Measurements from ENCODE around the gene ATG10.
"Not testable (repeated sequence)": the region's sequence is repeated elsewhere in the genome, so short reads cannot be mapped to it uniquely, and the experiment has no call there.

ATG10 gene

GRCh38 chr5:82222597-82223574, 251.1 kb downstream of the ATG10 start:
- no peak for DNase-seq (ENCODE audit: low read depth)

DNA sequence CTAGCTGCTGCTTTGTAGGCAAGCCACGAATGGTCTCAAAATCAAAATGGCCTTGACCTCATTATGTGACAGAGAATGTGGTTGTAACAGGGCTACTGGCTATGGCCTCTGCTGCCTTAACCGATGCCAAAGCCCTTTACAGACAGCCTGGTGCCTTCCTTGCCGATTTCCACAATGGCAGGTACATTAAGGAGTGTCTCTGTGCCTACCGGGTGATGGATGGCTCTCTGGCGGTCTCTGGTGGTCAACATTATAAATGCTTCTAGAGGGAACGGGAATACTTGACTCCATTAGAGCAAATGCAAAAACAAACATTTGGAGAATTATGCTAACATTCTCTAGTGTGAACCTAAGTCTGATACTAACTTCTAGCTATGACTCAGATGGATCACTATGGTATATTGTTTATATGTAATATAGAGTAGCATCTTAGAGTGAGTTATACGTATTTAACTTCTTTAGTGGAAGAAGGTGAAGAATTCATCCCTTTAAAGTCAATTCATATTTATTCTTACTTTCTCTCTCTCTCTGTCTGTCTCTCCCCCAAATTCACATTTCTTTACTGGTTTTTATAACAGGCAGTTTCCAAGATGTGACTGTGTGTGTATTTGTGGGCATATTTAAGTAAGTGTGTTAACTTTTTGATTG, 253.8 kb downstream of the ATG10 start:
- DNase-seq (ENCODE audit: low read depth) = peak; percentile 40

- DNase-seq (ENCODE audit: low read depth) = no peak
These were observed 263.1 kb downstream of the ATG10 start for GRCh38 chr5:82234885-82235284.

GRCh38 chr5:82244151-82244550, 272.3 kb downstream of the ATG10 start:
- no peak for DNase-seq (ENCODE audit: low read depth)

DNA sequence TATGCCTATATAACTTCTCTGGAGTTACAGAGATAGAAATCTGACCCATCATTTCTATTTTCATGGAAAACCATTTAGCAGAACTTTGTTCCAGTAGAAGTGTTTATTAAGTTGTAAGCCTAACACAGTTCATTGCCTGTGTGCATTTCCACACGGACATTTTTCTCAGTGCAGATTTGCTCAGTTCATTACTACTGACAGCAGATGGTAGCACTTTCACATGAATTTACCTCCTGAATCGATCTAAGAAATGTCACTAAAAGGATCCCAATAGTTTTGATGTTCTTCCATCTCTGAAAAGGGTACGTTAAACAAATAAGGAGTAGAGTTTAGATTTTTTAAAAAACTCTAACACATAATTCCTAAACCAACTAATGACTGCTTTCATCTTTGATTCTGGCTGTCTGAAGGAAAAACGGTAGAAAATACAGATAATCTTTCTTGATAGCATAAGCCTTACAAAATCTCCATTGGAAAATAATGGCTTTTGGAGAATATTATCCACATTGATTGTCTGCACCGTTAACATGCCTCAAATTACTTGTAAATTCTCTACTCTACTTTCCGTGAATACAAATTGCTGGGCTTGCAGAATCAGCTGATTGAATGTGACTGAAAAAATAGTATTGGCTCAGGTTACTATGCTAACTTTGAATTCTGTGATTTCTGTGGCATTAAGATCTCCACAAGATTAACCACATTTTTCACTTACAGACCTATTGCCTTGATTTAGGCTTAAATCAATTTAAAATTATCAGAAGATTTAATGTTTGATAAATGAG, 273.2 kb downstream of the ATG10 start:
- DNase-seq (ENCODE audit: low read depth) = no peak

DNA sequence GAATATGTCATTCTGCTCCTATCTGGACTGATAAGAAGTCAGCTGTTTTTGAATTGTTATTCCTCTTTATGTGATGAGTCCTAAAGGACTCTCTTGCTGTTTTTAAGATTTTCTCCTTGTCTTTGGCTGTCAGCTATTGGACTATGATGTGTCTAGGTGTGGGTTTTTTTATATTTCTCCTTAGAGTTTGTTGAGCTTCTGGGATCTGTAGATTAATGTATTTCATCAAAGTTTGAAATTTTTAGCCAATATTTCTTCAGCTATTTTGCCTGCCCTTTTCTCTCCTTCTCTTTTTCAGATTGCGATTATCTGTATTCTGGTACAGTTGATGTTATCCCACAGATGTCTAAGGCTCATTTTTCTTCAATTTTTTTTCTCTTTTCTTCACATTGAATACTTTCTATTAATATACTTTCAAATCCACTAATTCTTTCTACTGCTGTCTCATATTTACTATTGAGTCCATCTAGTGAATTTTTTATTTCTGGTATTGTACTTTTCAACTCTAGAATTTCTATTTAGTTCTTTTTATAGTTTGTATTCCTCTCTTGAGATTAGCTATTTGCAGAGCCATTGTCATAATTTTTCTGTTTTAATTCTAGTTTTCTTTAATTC, 275.2 kb downstream of the ATG10 start:
- no peak for DNase-seq (ENCODE audit: low read depth)

DNA sequence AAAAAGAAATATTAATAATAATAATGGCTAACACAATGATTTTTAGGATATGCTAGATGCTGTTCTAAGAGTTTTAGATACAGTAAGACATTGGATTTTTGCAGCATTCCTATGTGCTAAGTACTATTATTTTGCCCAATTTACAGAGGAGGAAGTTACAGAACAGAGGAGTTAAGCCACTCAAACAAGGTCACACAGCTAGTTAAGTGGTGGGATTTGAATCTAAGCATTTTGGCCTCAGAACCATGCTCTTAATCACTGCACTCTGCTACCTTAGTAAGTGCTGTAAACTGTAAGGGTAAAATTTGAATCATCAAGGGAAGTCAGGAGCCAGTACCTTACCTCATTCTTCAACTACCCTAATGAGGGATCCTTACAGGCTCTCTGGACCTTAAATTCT, 280.9 kb downstream of the ATG10 start:
- no peak for DNase-seq (ENCODE audit: low read depth)

- no peak for DNase-seq (ENCODE audit: low read depth)
These were observed 284.0 kb downstream of the ATG10 start for GRCh38 chr5:82255844-82256243.

DNA sequence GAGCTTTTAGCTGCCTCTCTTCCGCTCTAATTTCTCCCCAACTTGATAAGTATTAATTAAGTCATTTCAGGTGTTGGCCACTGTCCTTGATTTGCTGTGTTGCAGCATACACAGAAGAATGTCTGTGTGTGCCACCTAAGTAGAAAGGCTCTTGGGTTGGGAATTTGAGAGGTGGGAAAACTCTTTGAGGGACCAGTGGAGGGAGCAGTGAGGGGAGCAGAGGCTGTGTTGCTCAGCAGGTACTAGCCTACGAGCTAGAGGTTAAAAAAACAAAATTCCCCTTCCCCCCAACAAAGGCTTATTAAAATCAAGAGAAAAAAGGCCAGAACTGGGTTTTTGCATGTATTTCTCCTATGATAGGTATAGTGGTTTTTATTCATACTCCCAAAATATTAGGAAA, 285.4 kb downstream of the ATG10 start:
- no peak for DNase-seq (ENCODE audit: low read depth)

GRCh38 chr5:82257729-82258128, 285.9 kb downstream of the ATG10 start:
- DNase-seq (ENCODE audit: low read depth) = no peak

- DNase-seq (ENCODE audit: low read depth) = no peak
These were observed 287.5 kb downstream of the ATG10 start for GRCh38 chr5:82259172-82259800.

DNA sequence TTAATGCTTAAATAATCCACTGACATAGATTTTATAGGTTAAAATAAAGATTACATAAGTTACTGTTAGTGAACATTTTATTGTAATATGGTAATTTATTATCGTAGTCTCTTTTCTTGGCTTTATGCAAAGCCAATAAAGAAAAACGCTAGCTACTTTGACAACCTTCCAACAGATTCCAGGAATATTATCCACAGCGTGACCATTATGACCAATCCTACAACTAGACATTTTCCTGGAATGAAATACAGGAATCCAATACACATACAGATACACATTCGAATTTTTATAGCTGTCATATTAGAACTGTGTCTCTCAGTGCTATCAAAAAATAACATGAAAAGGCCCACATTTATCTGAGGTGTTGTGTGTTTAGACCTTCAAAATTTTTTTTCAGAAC, 293.2 kb downstream of the ATG10 start:
- no peak for DNase-seq (ENCODE audit: low read depth)

GRCh38 chr5:82267297-82267933, 295.6 kb downstream of the ATG10 start:
- DNase-seq (ENCODE audit: low read depth) = not testable (repeated sequence)

DNA sequence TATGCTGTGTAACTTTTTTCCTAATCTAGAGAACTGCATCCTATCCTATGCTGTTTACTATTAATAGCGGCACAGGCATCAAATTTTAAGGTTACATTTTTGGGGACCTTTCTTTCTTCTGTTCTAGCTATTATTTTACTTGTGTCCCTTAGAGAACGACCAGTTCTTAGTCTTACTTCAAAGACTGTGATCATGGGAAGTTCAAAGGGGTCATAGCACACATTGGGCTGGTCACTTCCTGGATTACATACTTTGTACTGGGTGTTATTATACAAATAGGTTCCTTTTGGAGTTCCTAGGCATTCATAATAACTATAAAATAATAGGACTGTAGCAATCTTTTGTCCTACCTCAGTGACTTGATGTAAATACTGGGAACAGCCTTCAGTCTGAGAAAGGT, 297.5 kb downstream of the ATG10 start:
- not testable (repeated sequence) for DNase-seq (ENCODE audit: low read depth)

DNA sequence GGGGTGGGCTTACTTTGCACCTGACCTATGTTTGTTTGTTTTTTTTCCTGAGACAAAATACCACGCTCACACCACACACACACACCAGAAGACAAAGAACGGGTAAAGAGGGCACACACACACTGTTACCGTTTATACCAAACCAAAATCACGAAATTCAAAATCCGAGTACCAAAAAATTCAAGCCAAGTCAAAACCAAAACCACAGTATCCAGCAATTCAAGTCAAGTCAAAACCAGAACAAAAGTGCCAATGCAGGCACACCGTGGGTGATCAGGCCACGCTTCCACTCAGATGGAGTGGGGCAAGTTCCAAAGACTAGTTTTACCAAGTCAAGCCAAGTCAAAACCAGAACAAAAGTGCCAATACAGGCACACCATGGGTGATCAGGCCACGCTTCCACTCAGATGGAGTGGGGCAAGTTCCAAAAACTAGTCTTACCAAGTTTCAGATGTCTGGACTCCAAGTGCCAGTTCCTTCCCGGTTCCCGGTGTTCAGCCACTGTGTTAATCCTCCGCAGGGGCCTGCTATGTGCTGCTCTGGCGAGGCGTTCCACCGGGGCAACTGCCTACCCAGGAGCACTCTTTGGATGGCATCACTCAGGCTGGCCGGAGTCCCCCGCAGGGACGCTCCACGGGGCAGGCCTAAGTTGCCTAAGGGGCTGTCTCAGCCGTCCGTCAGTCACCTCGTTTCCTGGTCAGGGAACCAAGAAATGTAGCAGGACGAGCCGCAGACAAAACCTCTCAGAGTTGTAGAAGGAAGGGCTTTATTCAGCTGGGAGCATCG, 300.9 kb downstream of the ATG10 start:
- not testable (repeated sequence) for DNase-seq (ENCODE audit: low read depth)

GRCh38 chr5:82273426-82273825, 301.6 kb downstream of the ATG10 start:
- DNase-seq (ENCODE audit: low read depth) = not testable (repeated sequence)

- DNase-seq (ENCODE audit: low read depth) = no peak
These were observed 302.8 kb downstream of the ATG10 start for GRCh38 chr5:82274343-82275211.

DNA sequence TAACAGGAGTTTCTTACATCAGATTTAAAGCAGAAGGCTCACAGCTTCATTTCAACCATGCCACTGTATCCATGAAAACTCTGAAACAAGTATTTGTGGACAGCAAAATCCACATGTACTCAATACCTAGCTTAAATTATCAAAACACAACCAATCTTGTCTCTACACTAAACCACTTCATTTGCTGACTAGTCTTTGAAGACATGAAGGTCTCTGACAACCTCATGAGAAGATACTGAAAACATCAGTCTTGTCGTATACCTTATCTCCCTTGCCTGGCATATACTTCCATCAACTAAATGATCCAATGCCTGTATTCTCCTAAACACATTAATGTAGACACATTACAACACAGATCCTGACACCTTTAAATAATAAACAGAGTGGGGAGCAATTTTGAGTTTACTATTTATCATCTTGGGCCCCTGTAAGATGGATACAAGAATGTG, 303.4 kb downstream of the ATG10 start:
- no peak for DNase-seq (ENCODE audit: low read depth)

Data from T follicular helper cell (primary cell).